Right lobe of liver (tissue), 6 donors: ENCODE results near the gene TBPL1. TPM values are rescaled to one million over a fixed set of nuclear protein-coding genes. Genes with fewer than 3 reads are reported as not detected.

Experiments
- ATAC-seq, 4 donors: fragments of 200-7000 bp; cut with Tn5 transposase; one replicate each; pipeline ENCODE4 v1.9.1; 2020; ENCODE audit warnings: mild to moderate bottlenecking in 4 of 4, moderate library complexity in 4 of 4
- DNase-seq, 3 donors: peaks; one replicate each; pipeline ENCODE4 v3.0.0-alpha.2; 2020
- H3K27ac ChIP-seq, 3 donors: fragments of 200-600 bp; one replicate each; pipeline ENCODE4 v1.8.0; 2022
- H3K27me3 ChIP-seq, 2 donors: fragments of 200-600 bp; one replicate each; pipeline ENCODE4 v1.8.0; 2022
- H3K36me3 ChIP-seq, 4 donors: fragments of 200-600 bp; sonication (generic) in 1 of 4; one replicate each; pipeline versions ENCODE4 v1.5.1 to v1.8.0; 2017 to 2022; ENCODE audit warnings: control low read depth in 1 of 4
- H3K4me1 ChIP-seq, 4 donors: fragments of 200-600 bp; sonication (generic) in 1 of 4; one replicate each; pipeline versions ENCODE4 v1.5.1 to v1.8.0; 2017 to 2022; ENCODE audit warnings: control low read depth in 1 of 4
- H3K4me3 ChIP-seq, 3 donors: fragments of 200-600 bp; one replicate each; pipeline ENCODE4 v1.8.0; 2022
- H3K9me3 ChIP-seq, 4 donors: fragments of 200-600 bp; sonication (generic) in 1 of 4; one replicate each; pipeline versions ENCODE4 v1.5.1 to v1.8.0; 2017 to 2022; ENCODE audit warnings: control low read depth in 1 of 4
- POLR2A ChIP-seq: fragments of 450-650 bp; IDR thresholded peaks from one replicate; pipeline ENCODE4 v1.6.1; 2017; ENCODE audit warnings: antibody characterized with exemption, mild to moderate bottlenecking
- WGBS: methylation state at CpG from one replicate; pipeline ENCODE4 v1.1.6; 2018; ENCODE audit warnings: low coverage, low lambda C conversion rate; ENCODE audit not compliant: insufficient coverage; ENCODE audit errors: missing lambda C conversion rate; 5-methylcytosine and 5-hydroxymethylcytosine counted together
- intact Hi-C, 2 donors: fragments of 100-400 bp; cut with DNase I; formaldehyde crosslinking; loops; one replicate each; pipeline versions ENCODE4 v1.11.2 to v1.14.1; 2022
- total RNA-seq, 6 experiments: library from RNA; depleted of rRNA in 2 of 6; stranded (reverse); fragments of >200 nt in 2 of 6; fragmentation: NEBNext Ultra II Directional in 3 of 6; extraction: Animal tissue kit (Norgen Biotek cat#: 25700) in 3 of 6; gene quantifications; one replicate each; pipeline versions ENCODE4 v1.1.0 to v1.2.4, GENCODE V29; 2016 to 2023
- TF ChIP-seq, protein P1 (sequence below), 4 donors: fragments of 200-600 bp in 3 of 4; fragments of 450-650 bp in 1 of 4; IDR thresholded peaks; one replicate each; pipeline versions ENCODE4 v1.5.1 to v1.8.0; 2016 to 2022; ENCODE audit warnings: antibody characterized with exemption in 4 of 4, mild to moderate bottlenecking in 2 of 4
- donor health status: DM: no; HTN: yes; CAD: no.
- donor health status: DM: no; HTN: no; CAD: no.
- donor health status: DM: no; HTN: no; CAD: no.
- donor health status: DM: no; HTN: yes; CAD: no.
- donor health status: DM: no; HTN: yes; CAD: no.

The TBPL1 gene
- total RNA-seq, 6 experiments from 2014 or later = 6.0 to 11.5 (median 9.4) TPM

DNA sequence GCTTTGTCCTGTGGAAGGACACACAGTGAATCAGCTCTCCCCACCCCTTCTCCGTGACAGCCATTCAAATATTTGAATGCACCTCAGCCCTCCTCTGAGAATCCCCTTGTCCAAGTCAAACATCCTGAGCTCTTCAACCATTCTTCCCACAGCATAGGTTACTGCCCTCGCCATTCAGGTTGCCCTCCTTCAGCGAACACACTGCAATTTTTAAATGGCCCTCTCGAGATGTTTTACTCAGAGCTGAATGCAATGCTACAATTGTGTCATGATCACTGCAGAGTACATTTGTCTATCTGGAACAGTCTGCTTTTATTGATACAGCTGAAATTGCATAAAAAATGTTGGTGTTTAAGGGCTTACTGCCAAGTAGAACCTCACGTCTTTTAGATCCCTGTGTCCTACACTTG lies 50.5 kb downstream of the TBPL1 start:
- peak; percentile 50 to 65 (median 59) for ATAC-seq
- no peak for TF ChIP-seq POLR2A
- TF ChIP-seq, protein P1, sequence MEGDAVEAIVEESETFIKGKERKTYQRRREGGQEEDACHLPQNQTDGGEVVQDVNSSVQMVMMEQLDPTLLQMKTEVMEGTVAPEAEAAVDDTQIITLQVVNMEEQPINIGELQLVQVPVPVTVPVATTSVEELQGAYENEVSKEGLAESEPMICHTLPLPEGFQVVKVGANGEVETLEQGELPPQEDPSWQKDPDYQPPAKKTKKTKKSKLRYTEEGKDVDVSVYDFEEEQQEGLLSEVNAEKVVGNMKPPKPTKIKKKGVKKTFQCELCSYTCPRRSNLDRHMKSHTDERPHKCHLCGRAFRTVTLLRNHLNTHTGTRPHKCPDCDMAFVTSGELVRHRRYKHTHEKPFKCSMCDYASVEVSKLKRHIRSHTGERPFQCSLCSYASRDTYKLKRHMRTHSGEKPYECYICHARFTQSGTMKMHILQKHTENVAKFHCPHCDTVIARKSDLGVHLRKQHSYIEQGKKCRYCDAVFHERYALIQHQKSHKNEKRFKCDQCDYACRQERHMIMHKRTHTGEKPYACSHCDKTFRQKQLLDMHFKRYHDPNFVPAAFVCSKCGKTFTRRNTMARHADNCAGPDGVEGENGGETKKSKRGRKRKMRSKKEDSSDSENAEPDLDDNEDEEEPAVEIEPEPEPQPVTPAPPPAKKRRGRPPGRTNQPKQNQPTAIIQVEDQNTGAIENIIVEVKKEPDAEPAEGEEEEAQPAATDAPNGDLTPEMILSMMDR (IDR thresholded peaks at IDR 0.05) = no peak
- intact Hi-C loops = no loop called here

DNA sequence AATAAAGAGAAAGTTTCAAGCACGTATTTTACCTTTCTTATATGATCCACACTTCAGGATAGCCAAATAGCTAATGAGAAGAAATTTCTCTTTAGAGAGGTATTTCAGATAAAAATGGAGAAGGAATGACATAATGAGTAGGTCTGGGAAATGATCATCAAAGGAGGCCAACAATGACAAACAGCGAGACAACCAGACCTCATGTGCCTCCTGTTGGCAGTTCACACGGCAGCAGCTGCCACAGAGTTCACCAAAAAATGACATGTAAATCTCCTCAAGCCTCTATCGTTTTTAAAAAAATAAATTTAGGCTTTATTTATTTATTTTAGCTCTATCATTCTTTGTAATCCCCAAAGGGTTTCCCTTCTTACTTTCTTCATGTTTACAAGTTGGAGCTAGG lies 51.7 kb downstream of the TBPL1 start:
- DNase-seq (no peak), ATAC-seq (peak in 1 of 4 donors; percentile 25)
- Histone ChIP-seq H3K9me3 (no peaks in the 10 kb centered on the region), H3K36me3 (no peaks in the 10 kb centered on the region), H3K27me3 (no peaks in the 10 kb centered on the region), H3K4me1 (peaks cover 0 to 22% (median 4%) of the 10 kb centered on the region in 4 donors), H3K4me3 (no peak overlapping the region), H3K27ac (no peak overlapping the region)
- intact Hi-C loops = no loop called here
- WGBS = 75% methylated on average over 4 of the region's 4 CpGs
- TF ChIP-seq POLR2A = no peak
- TF ChIP-seq, protein P1 (IDR thresholded peaks at IDR 0.05) = peak in 1 of 4 donors; percentile 5

More for the DNA sequence above, 50.5 kb downstream of the TBPL1 start:
- Histone ChIP-seq H3K36me3 (no peaks in the 10 kb centered on the region), H3K4me3 (no peak overlapping the region), H3K9me3 (no peaks in the 10 kb centered on the region), H3K4me1 (peaks cover 0 to 29% (median 4%) of the 10 kb centered on the region in 4 donors), H3K27ac (no peak overlapping the region), H3K27me3 (no peaks in the 10 kb centered on the region)
- WGBS = 24% methylated on average over 5 of the region's 5 CpGs
- DNase-seq = no peak

DNA sequence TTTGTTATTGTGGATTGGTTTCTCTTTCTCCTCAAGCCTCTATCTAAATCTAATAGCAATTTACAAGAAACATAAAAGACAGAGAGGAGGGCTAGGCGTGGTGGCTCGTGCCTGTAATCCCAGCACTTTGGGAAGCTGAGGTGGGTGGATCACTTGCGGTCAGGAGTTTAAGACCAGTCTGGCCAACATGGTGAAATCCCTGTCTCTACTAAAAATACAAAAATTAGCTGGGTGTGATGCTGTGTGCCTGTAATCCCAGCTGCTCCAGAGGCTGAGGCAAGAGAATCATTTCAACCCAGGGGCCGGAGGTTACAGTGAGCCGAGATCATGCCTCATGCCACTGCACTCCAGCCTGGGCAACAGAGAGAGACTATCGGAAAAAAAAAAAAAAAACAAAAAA lies 52.8 kb downstream of the TBPL1 start:
- Histone ChIP-seq H3K27ac (no peak overlapping the region), H3K9me3 (no peaks in the 10 kb centered on the region), H3K4me1 (peaks cover 0 to 22% (median 4%) of the 10 kb centered on the region in 4 donors), H3K4me3 (no peak overlapping the region), H3K27me3 (no peaks in the 10 kb centered on the region), H3K36me3 (no peaks in the 10 kb centered on the region)
- no peak for ATAC-seq
- DNase-seq = no peak
- intact Hi-C loops = no loop called here
- 82% methylated on average over 5 of the region's 6 CpGs for WGBS
- TF ChIP-seq, protein P1 (IDR thresholded peaks at IDR 0.05) = no peak
- no peak for TF ChIP-seq POLR2A

DNA sequence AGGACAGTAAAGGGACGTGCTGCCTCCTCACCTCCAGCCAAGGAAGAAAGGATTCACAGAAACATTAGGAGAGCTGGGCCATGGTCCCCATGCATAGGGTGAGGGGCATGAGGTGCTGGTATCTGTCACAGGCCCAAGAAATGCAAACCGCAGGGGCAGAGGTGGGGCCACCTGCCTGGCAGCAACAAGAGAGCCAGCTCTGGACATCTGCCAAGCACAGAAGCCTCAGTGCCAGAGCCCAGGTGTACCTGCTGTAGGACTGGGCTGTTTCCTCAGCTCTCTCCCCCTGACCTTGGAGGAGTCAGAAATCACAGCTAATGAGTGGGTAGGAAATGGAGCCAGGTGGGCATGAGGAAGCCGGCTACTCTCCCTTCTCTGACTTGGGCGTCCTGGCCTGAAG lies 54.1 kb downstream of the TBPL1 start:
- no peaks in the 10 kb centered on the region for H3K27me3 ChIP-seq
- no peaks in the 10 kb centered on the region for H3K36me3 ChIP-seq
- H3K9me3 ChIP-seq = no peaks in the 10 kb centered on the region
- H3K4me3 ChIP-seq = no peak overlapping the region
- DNase-seq (peak; percentile 40 to 69 (median 59)), ATAC-seq (peak; percentile 62 to 77 (median 68))
- H3K4me1 ChIP-seq = peaks cover 0 to 22% (median 4%) of the 10 kb centered on the region in 4 donors
- intact Hi-C loops = no loop called here
- TF ChIP-seq POLR2A = no peak
- TF ChIP-seq, protein P1 (IDR thresholded peaks at IDR 0.05) = no peak
- WGBS = 67% methylated on average over 4 of the region's 4 CpGs
- no peak overlapping the region for H3K27ac ChIP-seq

DNA sequence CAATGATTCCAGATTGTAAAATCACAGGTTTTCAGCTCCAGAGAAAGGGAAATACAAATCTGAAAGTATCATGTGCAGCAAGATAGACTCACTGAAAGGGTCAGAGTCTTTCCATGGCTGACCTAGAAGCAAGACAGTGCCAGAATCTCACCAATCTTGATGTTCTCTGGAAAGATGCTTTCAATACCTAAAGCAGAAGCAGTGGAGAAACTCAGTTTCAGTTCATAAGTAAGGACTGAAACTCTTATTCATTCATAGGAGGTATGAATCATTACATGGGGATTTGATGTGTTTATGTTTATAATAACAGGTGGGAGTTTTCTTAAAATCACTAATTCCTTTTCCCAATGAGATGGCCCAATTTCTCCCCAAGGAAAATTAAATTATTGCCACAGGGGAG lies 56.9 kb downstream of the TBPL1 start:
- H3K4me3 ChIP-seq = no peak overlapping the region
- H3K27me3 ChIP-seq = no peaks in the 10 kb centered on the region
- H3K36me3 ChIP-seq = no peaks in the 10 kb centered on the region
- ATAC-seq (no peak), DNase-seq (no peak)
- intact Hi-C loops = no loop called here
- no peaks in the 10 kb centered on the region for H3K9me3 ChIP-seq
- no peak overlapping the region for H3K27ac ChIP-seq
- TF ChIP-seq, protein P1 (IDR thresholded peaks at IDR 0.05) = no peak
- no peak for TF ChIP-seq POLR2A
- peaks cover 0 to 6% (median 0%) of the 10 kb centered on the region in 4 donors for H3K4me1 ChIP-seq
